SK-N-SH treated with all-trans-retinoic acid at 6 μM for 48 hours (cell line): ENCODE data around the gene CTLA4.
"Not testable (repeated sequence)": the region's sequence is repeated elsewhere in the genome, so short reads cannot be mapped to it uniquely, and the experiment has no call there.

Experiments
- ESRRG ChIP-seq: fragments of 250-450 bp; sonication (Bioruptor Pico); IDR thresholded peaks from 2 replicates; pipeline ENCODE4 v1.6.1; 2021; ENCODE audit warnings: mild to moderate bottlenecking
- OSR1 ChIP-seq: fragments of 250-450 bp; sonication (Bioruptor Pico); IDR thresholded peaks from 2 replicates; pipeline ENCODE4 v1.8.0; 2022; ENCODE audit warnings: moderate library complexity, mild to moderate bottlenecking, inconsistent platforms
- PATZ1 ChIP-seq: fragments of 250-450 bp; sonication (Bioruptor Pico); IDR thresholded peaks from 2 replicates; pipeline ENCODE4 v1.8.0; 2020; ENCODE audit warnings: mild to moderate bottlenecking, moderate library complexity, borderline replicate concordance
- ZNF70 ChIP-seq: fragments of 450-650 bp; formaldehyde crosslinking; IDR thresholded peaks from 2 replicates; pipeline ENCODE4 v1.5.0; 2020; ENCODE audit warnings: mild to moderate bottlenecking, moderate library complexity

GRCh38 chr2:203881185-203881584, 13.6 kb downstream of the CTLA4 start:
- TF ChIP-seq PATZ1; ZNF70 (CRISPR knock-in tag); ESRRG (CRISPR knock-in tag); OSR1: not testable (repeated sequence)
